OCI-LY7 (cell line): Measurements from ENCODE around the gene TTC9C. TPM values are rescaled to one million over a fixed set of nuclear protein-coding genes. Genes with fewer than 3 reads are reported as not detected.

Experiments used
- BruUV-seq: library from RNA; stranded (reverse); fragments of 400-500 nt; replicated peaks from 2 replicates; lab custom pipeline; 2021; lab: Mats Ljungman, UMichigan
- CTCF ChIA-PET: fragments of 300-600 bp; sonication (Branson Sonifier 250); formaldehyde crosslinking; loops from one replicate; lab custom pipeline; 2022; ENCODE audit warnings: antibody characterized with exemption; ENCODE audit not compliant: unreplicated experiment; lab: Charles Lee
- POLR2A ChIA-PET: fragments of 300-600 bp; sonication (Branson Sonifier 250); formaldehyde crosslinking; loops from one replicate; lab custom pipeline; 2022; ENCODE audit warnings: antibody characterized with exemption; lab: Charles Lee
- DNase-seq: peaks from one replicate; pipeline ENCODE4 v3.0.0-alpha.2; 2015; ENCODE audit warnings: low spot score
- H2AFZ ChIP-seq: fragments of 200-600 bp; sonication (generic), shearing (Covaris generic); 2 replicates; pipeline ENCODE4 v1.6.1; 2014; ENCODE audit warnings: mild to moderate bottlenecking, antibody characterized with exemption, low read length, moderate library complexity
- H3K27ac ChIP-seq: fragments of 200-600 bp; sonication (generic); 2 replicates; pipeline ENCODE4 v1.5.1; 2014; ENCODE audit warnings: mixed run types, low read depth, mild to moderate bottlenecking, moderate library complexity, low read length, inconsistent platforms; ENCODE audit not compliant: poor library complexity, severe bottlenecking
- H3K36me3 ChIP-seq: fragments of 200-600 bp; sonication (generic); 2 replicates; pipeline ENCODE4 v1.6.1; 2014; ENCODE audit warnings: mild to moderate bottlenecking, antibody characterized with exemption, low read length, moderate library complexity, mixed read lengths; ENCODE audit not compliant: insufficient read depth
- H3K4me1 ChIP-seq: fragments of 200-600 bp; sonication (generic); 2 replicates; pipeline ENCODE4 v1.5.1; 2014; ENCODE audit warnings: mild to moderate bottlenecking, low read length; ENCODE audit not compliant: insufficient read depth, poor library complexity, severe bottlenecking
- H3K4me2 ChIP-seq: fragments of 200-600 bp; sonication (generic); 2 replicates; pipeline ENCODE4 v1.6.1; 2014; ENCODE audit warnings: mild to moderate bottlenecking, low read length
- H3K4me3 ChIP-seq: fragments of 200-600 bp; sonication (generic); 2 replicates; pipeline ENCODE4 v1.5.1; 2014; ENCODE audit warnings: mild to moderate bottlenecking, low read depth, low read length; ENCODE audit not compliant: poor library complexity, severe bottlenecking
- H3K79me2 ChIP-seq: fragments of 200-600 bp; sonication (generic); 2 replicates; pipeline ENCODE4 v1.6.1; 2016; ENCODE audit warnings: low read depth, mild to moderate bottlenecking, low read length, moderate library complexity, mixed read lengths; ENCODE audit not compliant: insufficient read depth
- H3K9me2 ChIP-seq: fragments of 200-600 bp; sonication (generic); 2 replicates; pipeline ENCODE4 v1.6.1; 2016; ENCODE audit warnings: mild to moderate bottlenecking, low read length, mixed read lengths; ENCODE audit not compliant: insufficient read depth
- H3K9me3 ChIP-seq: fragments of 200-600 bp; sonication (generic); 2 replicates; pipeline ENCODE4 v1.6.1; 2014; ENCODE audit warnings: mild to moderate bottlenecking, mixed run types, low read length, mixed read lengths
- H4K20me1 ChIP-seq: fragments of 200-600 bp; sonication (generic); 2 replicates; pipeline ENCODE4 v1.6.1; 2014; ENCODE audit warnings: mild to moderate bottlenecking, antibody characterized with exemption, low read length, moderate library complexity, mixed read lengths; ENCODE audit not compliant: insufficient read depth
- CTCF ChIP-seq: fragments of 200-600 bp; sonication (generic); conservative IDR thresholded peaks from 2 replicates; pipeline ENCODE4 v1.5.1; 2014; ENCODE audit warnings: mild to moderate bottlenecking, antibody characterized with exemption, low read length, moderate library complexity, mixed read lengths
- EZH2phosphoT487 ChIP-seq: fragments of 200-600 bp; sonication (generic); IDR thresholded peaks from 2 replicates; pipeline ENCODE4 v1.6.1; 2018; ENCODE audit warnings: low read depth, borderline replicate concordance, mild to moderate bottlenecking, mixed run types, antibody characterized with exemption, low read length, moderate library complexity, mixed read lengths
- intact Hi-C: fragments of 100-400 bp; cut with micrococcal nuclease; formaldehyde crosslinking; loops from one replicate; pipeline ENCODE4 v1.10.0; 2022; ENCODE audit not compliant: unreplicated experiment
- total RNA-seq, 2 experiments: library from RNA; depleted of rRNA in 1 of 2; stranded (reverse); fragments of >200 nt in 1 of 2; shearing (Covaris generic) in 1 of 2; gene quantifications; 2 replicates each; pipeline ENCODE4 v1.2.3, GENCODE V29; 2014 to 2022

Gene TTC9C
- total RNA-seq, 2 experiments from 2014 or later = 51.7 to 70.2 TPM

GRCh38 chr11:62778441-62778840 lies 50.2 kb downstream of the TTC9C start:
- no peak overlapping the region for H3K27ac ChIP-seq
- H3K4me3 ChIP-seq = no peak overlapping the region
- no peak for DNase-seq
- H3K4me2 ChIP-seq = no peak overlapping the region
- H3K4me1 ChIP-seq = peaks cover 5% of the 10 kb centered on the region
- intact Hi-C loops = no loop called here
- no peaks in the 10 kb centered on the region for H3K9me3 ChIP-seq
- peaks cover 57% of the 10 kb centered on the region for H3K36me3 ChIP-seq
- POLR2A ChIA-PET = no interaction called here
- H2AFZ ChIP-seq = no peak overlapping the region
- no peaks in the 10 kb centered on the region for H3K9me2 ChIP-seq
- TF ChIP-seq EZH2phosphoT487 = no peak
- no peak for TF ChIP-seq CTCF
- H3K79me2 ChIP-seq = peaks cover 5% of the 10 kb centered on the region; the same call in 1 of the 2 replicates
- H4K20me1 ChIP-seq = no peaks in the 10 kb centered on the region
- CTCF ChIA-PET = no interaction called here
- no TSS peak for BruUV-seq

- DNase-seq = no peak
- H3K36me3 ChIP-seq = peaks cover 49% of the 10 kb centered on the region
- ChIA-PET CTCF (no interaction called here), POLR2A (interaction anchor here (0.6 kb wide), 1 partner anchor 20 kb away, joined by 4 read pairs; no protein-coding TSS in a partner anchor)
- no peaks in the 10 kb centered on the region for H4K20me1 ChIP-seq
- TF ChIP-seq CTCF (no peak), EZH2phosphoT487 (no peak)
- BruUV-seq = no TSS peak
- no peaks in the 10 kb centered on the region for H3K9me3 ChIP-seq
- H3K9me2 ChIP-seq = no peaks in the 10 kb centered on the region
- no peak overlapping the region for H3K4me3 ChIP-seq
- peaks cover 8% of the 10 kb centered on the region for H3K4me1 ChIP-seq
- H2AFZ ChIP-seq = no peak overlapping the region
- intact Hi-C loops = no loop called here
- H3K79me2 ChIP-seq = peaks cover 5% of the 10 kb centered on the region; the same call in 1 of the 2 replicates
- no peak overlapping the region for H3K27ac ChIP-seq
- no peak overlapping the region for H3K4me2 ChIP-seq
Measured at GRCh38 chr11:62782753-62783152, 54.5 kb downstream of the TTC9C start.

GRCh38 chr11:62786318-62787004 lies 58.2 kb downstream of the TTC9C start:
- Histone ChIP-seq H3K4me2 (peak overlapping the region; percentile 80), H4K20me1 (no peaks in the 10 kb centered on the region), H3K4me3 (peak overlapping the region; percentile 97), H3K36me3 (peaks cover 56% of the 10 kb centered on the region), H3K9me3 (no peaks in the 10 kb centered on the region), H3K27ac (peak overlapping the region; percentile 79), H3K79me2 (peaks cover 29% of the 10 kb centered on the region; the same call in 1 of the 2 replicates), H2AFZ (peak overlapping the region; percentile 47; the same call in 1 of the 2 replicates), H3K4me1 (peaks cover 34% of the 10 kb centered on the region), H3K9me2 (no peaks in the 10 kb centered on the region)
- intact Hi-C loops = loop anchor here (1.0 to 5.0 kb wide), 8 partner anchors 18 to 236 kb away; partner anchors contain the start of genes HNRNPUL2, NXF1, UBXN1 and WDR74
- ChIA-PET POLR2A (interaction anchor here (0.5 to 1.7 kb wide), 7 partner anchors 15 to 212 kb away, joined by 3 to 10 read pairs (median 4); partner anchors contain the start of genes TAF6L and ZBTB3), CTCF (interaction anchor here (1.0 to 1.4 kb wide), 4 partner anchors 19 to 77 kb away, joined by 3 to 4 read pairs (median 3); partner anchors contain the start of gene NXF1)
- peak; percentile 92 for DNase-seq
- BruUV-seq = no TSS peak
- TF ChIP-seq EZH2phosphoT487 = no peak
- TF ChIP-seq CTCF = peak; percentile 90
